NCI-H524 (cell line): Measurements from ENCODE around the gene ESRRG.
A peak's percentile ranks its signal among the peaks of the same experiment; 100 is the strongest.

ENCODE experiments used
- DNase-seq, 2 experiments: peaks; one replicate each; lab custom pipeline; 2025; lab: John Stamatoyannopoulos, UW

Gene ESRRG

DNA sequence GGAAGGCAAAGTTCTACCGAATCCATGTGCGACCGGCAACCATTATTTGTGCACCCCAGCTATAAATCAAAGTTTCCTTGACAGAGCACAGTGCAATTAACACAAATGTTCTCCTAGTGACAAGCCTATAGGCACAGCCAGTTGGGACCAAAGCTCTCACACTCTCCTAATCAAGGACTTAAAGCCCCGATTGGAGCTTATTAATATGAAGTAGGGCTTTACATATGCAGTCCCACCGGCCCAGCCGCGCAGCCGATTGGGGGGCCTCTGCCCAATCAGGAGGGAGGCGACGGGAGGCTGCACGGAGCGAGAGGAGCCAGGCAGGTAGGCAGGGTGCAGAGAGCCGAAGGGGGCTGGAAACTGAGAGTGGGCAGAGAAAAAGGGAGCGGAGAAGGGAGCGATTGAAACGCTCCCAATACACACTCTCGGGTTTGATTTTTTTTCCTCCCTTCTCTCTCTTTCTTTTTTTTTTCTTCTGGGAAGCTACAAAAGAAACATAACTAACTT, at the start of gene ESRRG:
TSS of gene ESRRG (minus strand) at position 156 of the 507 bp plus-strand sequence. CDS start at position 26, 130 bp downstream.
- peak; percentile 94 to 96 for DNase-seq

- no peak for DNase-seq
These were observed 48.7 kb upstream of the ESRRG start for GRCh38 chr1:216771922-216772321.

DNA sequence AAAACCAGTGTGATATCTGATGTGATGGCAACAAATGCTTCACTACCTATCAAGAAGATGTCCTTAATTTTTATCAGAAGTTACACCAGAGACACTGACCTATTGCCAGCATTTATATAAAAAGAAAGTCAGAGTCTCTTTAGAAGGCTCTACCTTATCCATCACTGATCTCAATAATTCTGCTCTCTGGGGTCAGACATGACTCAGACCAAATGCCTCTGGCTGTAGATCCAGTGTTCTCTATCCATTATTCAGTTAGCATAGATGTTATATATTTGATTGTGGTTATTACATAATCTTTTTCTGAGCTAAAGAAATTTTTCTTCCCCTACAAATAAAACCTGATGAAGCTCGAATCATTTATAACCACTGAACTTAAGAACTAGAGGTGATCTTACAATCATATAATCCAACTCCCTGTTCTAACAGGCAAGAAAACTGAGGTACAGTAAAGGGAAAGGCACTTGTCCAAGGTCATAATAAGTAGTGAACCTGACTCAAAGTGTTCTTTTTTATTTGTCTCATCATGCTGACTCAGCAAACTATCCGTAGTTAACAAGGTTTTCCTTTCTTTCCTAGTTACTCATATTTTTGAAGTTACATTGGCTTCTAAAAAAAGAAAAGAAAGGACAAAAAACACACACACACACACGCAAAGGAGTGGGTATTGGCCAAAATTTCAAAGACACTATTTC, 43.6 kb upstream of the ESRRG start:
- no peak for DNase-seq

- DNase-seq = no peak
These were observed 42.4 kb upstream of the ESRRG start for GRCh38 chr1:216765346-216766300.

DNA sequence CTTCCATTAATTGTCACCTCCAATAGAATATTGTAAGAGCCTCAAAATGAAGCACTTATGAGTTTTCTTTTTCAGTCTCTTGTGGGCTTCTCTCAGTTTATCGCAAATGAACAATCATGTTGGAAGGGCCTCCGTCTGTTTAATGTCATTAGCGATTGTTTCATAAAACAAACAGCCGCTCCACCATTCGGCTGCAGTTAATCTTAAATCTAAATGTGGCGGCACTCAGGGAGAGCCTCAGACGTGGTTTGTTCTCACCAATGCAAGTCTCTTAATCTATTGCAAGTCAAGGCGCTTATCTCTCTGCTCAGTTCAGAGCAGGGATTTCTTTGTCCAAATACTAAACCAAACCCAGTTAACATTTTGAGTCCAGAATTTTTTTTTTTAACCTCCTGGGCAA, 34.9 kb upstream of the ESRRG start:
- no peak for DNase-seq

GRCh38 chr1:216757110-216757509, 33.9 kb upstream of the ESRRG start:
- DNase-seq = no peak

DNA sequence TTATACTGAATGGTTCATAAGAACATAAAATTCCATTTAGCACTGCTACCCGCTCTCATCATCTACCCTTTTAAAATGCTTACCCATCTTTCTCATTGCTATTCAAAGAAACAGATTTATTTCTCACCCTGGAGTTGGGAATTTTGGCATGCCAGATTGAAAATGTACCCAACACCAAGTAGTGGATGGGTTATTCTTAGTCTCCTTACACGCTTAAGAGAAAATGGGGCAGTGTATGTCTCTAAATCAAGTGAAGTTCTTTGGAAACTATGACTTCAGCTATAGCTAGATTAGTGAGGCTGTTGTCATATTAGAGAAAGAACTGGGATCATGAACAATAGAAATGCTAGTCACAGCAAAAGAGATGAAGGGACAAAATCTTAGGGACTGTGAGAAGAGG, 27.7 kb upstream of the ESRRG start:
- no peak for DNase-seq

DNA sequence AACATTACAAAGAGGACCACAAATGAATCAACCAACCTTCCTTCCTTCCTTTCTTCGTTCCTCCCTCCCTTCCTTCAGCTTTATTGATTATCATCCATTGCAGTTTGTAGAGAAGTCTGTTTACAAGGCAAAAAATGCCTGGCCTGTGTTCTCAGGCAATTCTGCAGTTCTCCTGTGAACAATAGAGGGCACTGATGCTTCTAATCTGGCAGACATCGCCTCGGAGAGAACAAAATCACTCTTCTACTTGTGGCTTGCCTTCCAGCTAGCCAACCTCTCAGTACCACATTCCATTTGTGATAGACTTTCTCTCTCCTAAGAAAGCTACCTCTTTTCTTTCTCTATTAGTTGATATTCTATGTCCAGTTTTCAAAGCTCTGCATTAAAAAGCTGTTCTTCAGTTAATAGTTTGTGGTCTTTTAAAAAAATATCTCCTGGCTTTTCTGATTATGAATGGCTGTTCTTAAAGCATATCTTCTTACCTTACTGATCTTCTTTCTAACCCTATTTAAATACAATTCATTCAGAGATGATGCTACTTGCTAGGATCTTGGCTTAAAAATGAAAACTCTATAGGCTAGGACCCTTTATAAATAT, 26.9 kb upstream of the ESRRG start:
- DNase-seq = peak; percentile 27 to 68

DNA sequence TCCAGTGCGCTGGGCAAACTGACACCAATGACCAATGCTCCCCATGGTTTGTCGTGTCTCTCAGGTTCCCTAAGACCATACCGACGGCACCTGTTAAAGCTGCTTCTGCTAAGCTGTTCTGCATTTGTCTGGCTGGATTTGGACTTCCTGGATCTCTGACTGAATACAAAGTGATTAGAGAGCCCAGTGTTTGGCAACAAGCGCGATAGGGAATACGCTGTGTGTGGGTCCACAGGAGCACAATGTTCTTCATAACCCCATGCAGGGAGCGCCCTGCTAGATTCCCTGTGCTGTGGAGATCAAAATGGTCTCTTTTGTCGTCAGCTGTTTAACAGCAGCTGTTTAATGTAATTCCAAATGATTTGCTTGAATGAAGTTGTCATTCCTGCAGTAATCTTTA, 26.0 kb upstream of the ESRRG start:
- DNase-seq = no peak

DNA sequence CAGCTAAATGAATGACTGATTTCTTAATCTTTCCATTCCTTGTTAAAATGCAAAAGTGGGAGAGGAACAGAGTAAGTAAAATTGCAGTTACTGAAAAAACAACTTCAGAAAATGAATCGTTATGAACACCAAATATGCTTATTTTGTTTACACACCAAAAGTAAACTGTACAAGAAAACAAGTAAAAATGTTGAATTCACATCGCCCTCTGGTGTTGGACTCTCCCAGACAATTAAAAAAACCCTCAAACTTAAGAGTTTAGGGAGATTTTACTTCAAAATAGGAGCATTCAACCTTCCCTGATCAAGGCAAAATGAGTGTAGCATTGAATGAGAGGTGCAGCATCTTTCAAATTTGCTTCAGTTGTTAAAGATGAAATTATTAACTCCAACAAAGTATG, 19.4 kb upstream of the ESRRG start:
- DNase-seq = peak in 1 of 2 experiments; percentile 3

DNA sequence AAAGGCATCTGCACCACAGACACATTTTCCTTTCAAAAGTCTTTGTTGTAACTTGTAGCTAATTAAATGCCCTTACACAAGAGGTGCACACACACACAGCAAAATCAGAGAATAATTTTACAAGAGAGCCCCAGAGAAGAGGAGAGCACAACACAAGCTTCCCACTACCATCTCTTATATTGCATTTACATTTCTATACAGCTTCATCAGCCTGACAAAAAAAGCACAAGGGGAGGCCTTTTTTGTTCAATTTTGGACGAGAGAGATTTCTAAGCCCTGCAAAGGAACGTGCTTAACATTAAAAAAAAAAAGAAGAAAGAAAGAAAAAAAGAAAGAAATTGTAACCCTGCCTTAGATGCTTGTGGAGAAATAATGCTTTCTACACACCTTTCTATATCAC, 17.1 kb upstream of the ESRRG start:
- no peak for DNase-seq

DNA sequence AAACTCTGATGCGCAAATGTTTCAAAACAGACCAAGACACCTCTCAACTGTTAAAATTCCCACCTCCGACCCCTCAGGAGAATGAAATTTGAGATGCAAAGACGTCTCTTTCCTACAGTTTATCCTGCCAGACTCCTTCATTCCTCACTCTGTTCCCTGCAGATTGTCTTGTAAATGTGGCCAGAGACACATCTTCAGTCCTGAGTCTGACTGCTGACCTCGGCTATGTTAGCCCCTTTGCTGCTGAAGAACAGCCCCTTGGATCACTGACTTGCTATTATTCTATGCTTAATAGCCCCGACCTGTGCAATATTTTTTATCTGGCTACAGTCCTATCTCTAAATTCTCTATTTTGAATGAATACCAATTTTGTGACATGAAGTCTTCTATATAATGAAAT, 16.6 kb upstream of the ESRRG start:
- DNase-seq = no peak

GRCh38 chr1:216732121-216732520, 8.9 kb upstream of the ESRRG start:
- no peak for DNase-seq

DNA sequence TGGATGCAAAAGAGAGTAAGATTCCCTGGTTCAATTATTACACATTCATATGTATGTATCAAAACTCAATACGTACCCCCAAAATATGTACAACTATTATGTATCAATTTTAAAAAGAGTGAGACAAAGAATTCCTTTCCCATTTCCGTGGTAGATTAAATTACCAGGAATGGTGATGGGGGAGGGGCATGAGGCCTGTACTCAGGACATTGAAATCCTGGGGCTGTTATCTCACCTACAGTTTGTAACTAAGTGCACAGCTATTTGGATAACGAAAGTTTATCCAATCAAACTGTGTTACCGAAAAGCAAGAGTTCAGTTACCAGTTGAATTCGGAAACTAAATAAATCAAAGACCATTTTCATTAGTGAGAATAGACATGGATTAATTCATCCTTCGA, 8.3 kb upstream of the ESRRG start:
- DNase-seq = no peak

- no peak for DNase-seq
These were observed 3.2 kb upstream of the ESRRG start for GRCh38 chr1:216726435-216726834.

DNA sequence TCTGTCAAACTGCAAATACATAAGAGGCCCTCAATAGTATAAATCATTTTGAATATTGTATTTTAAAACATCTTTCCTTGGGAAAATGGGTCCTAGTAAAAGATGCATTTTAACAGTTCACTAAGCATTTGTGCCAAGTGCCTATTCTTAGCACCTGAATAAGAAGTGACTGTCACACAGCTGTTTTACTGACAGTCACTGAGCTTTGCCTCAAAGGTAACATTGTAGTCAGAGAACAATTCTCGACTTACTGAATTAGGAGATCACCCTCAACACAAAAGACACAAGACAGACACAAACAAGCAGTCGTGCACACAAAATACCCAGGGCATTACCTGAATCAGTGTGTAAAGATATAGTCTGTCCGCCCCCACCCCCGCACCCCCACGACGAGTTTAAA, 408 bp downstream of the ESRRG start:
- peak; percentile 46 to 53 for DNase-seq

DNA sequence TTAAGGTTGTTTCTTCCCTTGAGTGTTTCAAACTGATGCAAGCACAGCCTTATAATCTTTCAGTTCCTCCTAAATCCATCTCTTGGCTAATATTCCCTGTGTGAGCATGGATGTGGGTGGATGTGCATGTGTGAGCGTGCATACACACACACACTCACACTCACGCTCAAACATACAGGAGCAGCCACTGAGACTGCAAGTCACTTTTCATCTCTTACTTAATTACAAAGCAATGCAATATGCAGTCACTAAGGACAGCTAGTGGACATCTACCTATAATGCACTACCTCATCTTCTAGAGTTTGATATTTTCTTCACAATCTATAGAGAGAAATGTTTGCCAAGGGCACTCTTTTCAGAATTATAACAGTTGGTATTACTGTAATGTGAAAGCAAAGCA, 1.4 kb downstream of the ESRRG start:
- DNase-seq = peak; percentile 35 to 47

DNA sequence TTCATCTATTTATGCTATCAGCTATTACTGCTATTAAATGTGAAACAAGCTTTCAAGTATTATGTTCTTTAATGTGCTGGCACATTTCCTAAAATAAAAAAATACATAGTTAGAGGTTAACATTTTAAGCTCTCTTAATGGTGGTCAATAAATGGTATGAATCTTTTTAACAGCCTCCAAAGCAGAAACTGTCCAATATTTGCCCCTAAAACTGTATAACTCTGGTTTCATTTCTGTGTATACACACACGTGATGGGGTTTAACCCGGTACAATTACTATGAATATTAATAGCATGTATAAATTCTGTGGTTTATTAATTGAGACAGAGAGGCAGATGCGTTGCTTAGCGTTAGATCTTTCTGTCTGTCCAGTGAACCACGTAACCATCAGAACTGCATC, 2.2 kb downstream of the ESRRG start:
- DNase-seq = peak in 1 of 2 experiments; percentile 58

DNA sequence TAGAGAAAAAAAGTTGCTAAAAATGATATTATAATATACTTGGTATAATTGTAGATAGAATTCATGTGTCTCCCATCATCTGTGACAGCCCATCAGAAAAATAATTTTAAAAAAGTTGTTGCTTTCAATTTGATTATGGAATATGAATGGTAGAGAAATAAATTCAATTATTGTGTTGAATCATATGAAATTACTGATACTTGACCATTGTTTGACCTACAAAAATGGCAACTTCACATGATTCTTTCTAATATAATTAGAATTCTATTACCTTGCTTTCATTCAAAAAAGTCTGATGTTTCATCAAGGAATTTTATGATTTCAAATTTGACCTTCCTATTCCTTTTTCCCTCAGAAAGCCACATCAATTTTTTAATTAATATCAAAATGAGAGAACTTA, 11.5 kb downstream of the ESRRG start:
- no peak for DNase-seq

DNA sequence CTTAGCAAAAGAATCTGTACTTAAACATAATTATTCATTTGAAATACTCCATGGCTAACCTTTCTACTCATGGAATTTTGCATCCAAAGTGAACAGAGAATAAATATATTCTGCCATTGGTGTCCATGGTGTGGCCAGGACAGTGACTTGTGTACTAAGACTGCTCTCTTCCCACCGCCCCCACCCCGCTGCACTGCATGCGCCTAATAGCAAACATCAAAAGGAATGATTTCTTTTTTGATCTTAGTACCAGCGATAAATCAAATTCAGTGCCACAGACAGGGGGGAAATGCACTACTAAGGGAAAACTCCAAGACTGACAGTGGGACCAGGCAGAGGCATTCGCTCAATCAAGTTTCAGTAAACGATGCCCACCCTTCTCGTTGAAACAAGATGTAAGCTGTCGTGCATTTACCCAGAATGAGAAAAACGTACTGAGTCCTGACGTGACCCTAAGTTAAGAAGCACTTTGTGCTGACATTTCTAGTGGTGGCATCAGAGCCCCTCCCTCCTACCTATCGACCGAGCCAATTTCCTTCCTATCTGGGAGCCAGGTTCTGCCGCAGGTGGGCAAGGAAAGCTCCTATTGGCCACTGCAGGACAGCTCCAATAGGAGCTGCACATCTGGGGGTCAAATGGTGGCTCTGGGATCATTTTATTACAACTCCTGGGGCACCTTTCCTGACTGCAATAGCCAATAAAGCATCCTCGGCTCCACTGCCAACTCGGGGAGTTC, 12.5 kb downstream of the ESRRG start:
- DNase-seq = peak in 1 of 2 experiments; percentile 6

DNA sequence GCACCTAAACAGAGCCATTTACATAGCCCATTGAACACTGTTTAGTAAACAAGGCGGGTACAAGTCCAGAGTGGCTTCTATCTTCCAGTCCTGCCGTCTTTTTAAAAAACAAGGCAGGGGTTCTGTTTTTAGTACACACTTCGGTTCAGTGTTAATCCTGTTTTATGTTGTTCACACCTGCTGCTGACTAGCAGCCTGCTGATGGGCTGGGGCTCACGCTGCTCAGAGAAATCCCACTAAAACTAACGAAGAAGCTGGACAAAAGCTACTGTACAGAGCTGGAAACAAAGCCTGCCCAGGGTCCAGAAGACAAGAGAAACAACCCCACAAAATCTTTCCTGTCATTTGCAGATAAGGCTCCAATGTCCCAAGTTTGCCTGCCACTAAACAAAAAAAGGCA, 13.2 kb downstream of the ESRRG start:
- DNase-seq = peak; percentile 60 to 76

- DNase-seq = peak; percentile 92 to 96
These were observed 17.6 kb downstream of the ESRRG start for GRCh38 chr1:216705676-216706075.
